Caco-2 (cell line): Measurements from ENCODE around the gene ZNF24. TPM values are rescaled to one million over a fixed set of nuclear protein-coding genes. Genes with fewer than 3 reads are reported as not detected.

ENCODE experiments used
- Bru-seq: library from RNA; stranded (reverse); fragments of 400-500 nt; gene quantifications from one replicate; lab custom pipeline; 2021; lab: Mats Ljungman, UMichigan
- BruChase-seq, 2 experiments: library from RNA; stranded (reverse); fragments of 400-500 nt; gene quantifications; one replicate each; lab custom pipeline; 2021; lab: Mats Ljungman, UMichigan
- BruUV-seq: library from RNA; stranded (reverse); fragments of 400-500 nt; replicated peaks from 2 replicates; lab custom pipeline; 2021; lab: Mats Ljungman, UMichigan
- CTCF ChIA-PET: fragments of 300-600 bp; sonication (Branson Sonifier 250); formaldehyde crosslinking; loops from one replicate; lab custom pipeline; 2022; ENCODE audit warnings: antibody characterized with exemption; lab: Charles Lee
- POLR2A ChIA-PET: fragments of 300-600 bp; sonication (Branson Sonifier 250); formaldehyde crosslinking; loops from one replicate; lab custom pipeline; 2022; ENCODE audit warnings: antibody characterized with exemption; lab: Charles Lee
- DNase-seq, 2 experiments: peaks; one replicate each; pipeline versions ENCODE4 v3.0.0 to v3.0.0-alpha.2; 2020 to 2022
- H3K27me3 ChIP-seq: replicated peaks from 2 replicates; pipeline ENCODE4 v1.6.0; 2011; ENCODE audit warnings: low read length; ENCODE audit not compliant: control insufficient read depth, insufficient read depth
- H3K36me3 ChIP-seq: 2 replicates; pipeline ENCODE4 v1.5.1; 2011; ENCODE audit warnings: low read length; ENCODE audit not compliant: control insufficient read depth, insufficient read depth
- H3K4me1 ChIP-seq: fragments of 250-450 bp; sonication (Bioruptor Pico); 2 replicates; pipeline ENCODE4 v1.5.1; 2020; ENCODE audit warnings: mild to moderate bottlenecking
- H3K4me3 ChIP-seq: 2 replicates; pipeline ENCODE4 v1.5.1; 2011; ENCODE audit warnings: low read depth, mild to moderate bottlenecking, control low read depth, low read length
- H3K9me3 ChIP-seq: fragments of 250-450 bp; sonication (Bioruptor Pico); 2 replicates; pipeline ENCODE4 v1.5.1; 2020; ENCODE audit warnings: mild to moderate bottlenecking, moderate library complexity
- H3K27ac Mint-ChIP-seq: one replicate; pipeline ENCODE4 v1.8.0; 2022; ENCODE audit warnings: mixed read lengths; ENCODE audit not compliant: unreplicated experiment
- H3K27me3 Mint-ChIP-seq: one replicate; pipeline ENCODE4 v1.8.0; 2022; ENCODE audit warnings: mixed read lengths; ENCODE audit not compliant: insufficient read depth, unreplicated experiment
- H3K36me3 Mint-ChIP-seq: one replicate; pipeline ENCODE4 v1.8.0; 2022; ENCODE audit warnings: mild to moderate bottlenecking, mixed read lengths; ENCODE audit not compliant: insufficient read depth, unreplicated experiment
- H3K4me1 Mint-ChIP-seq: one replicate; pipeline ENCODE4 v1.8.0; 2022; ENCODE audit warnings: low read depth, mixed read lengths; ENCODE audit not compliant: unreplicated experiment
- H3K4me3 Mint-ChIP-seq: one replicate; pipeline ENCODE4 v1.8.0; 2022; ENCODE audit warnings: mild to moderate bottlenecking, moderate library complexity, mixed read lengths; ENCODE audit not compliant: unreplicated experiment
- H3K9me3 Mint-ChIP-seq: one replicate; pipeline ENCODE4 v1.8.0; 2022; ENCODE audit warnings: mixed read lengths; ENCODE audit not compliant: unreplicated experiment
- intact Hi-C: fragments of 100-400 bp; cut with micrococcal nuclease; formaldehyde crosslinking; loops from one replicate; pipeline ENCODE4 v1.10.0; 2022; ENCODE audit not compliant: unreplicated experiment
- long read RNA-seq: library from polyadenylated mRNA; stranded (forward); transcript quantifications from one replicate; pipeline ENCODE4 v2.0.0, GENCODE V29; 2022
- total RNA-seq: library from RNA; stranded (reverse); gene quantifications from 2 replicates; pipeline ENCODE4 v1.2.3, GENCODE V29; 2022
- TF ChIP-seq, protein P1 (sequence below), 2 experiments: fragments of 200-600 bp in 1 of 2; IDR thresholded peaks; 1 replicate in 1 of 2; 2 replicates in 1 of 2; pipeline versions ENCODE4 v1.5.1 to v1.8.0; 2011 to 2022; ENCODE audit warnings: antibody characterized with exemption in 1 of 2, control low read depth in 1 of 2, inconsistent platforms in 1 of 2, low read depth in 1 of 2, low read length in 1 of 2, mild to moderate bottlenecking in 1 of 2, moderate library complexity in 1 of 2; ENCODE audit not compliant: insufficient read depth in 1 of 2, severe bottlenecking in 1 of 2, unreplicated experiment in 1 of 2

ZNF24 gene
- total RNA-seq: 19.4 and 21.3 TPM in 2 replicates
- percentile 93 among the genes with signal in this experiment for Bru-seq, nascent RNA
- BruChase-seq, experiment 1, labeled RNA remaining after a 2-hour chase: percentile 98 among the genes with signal in this experiment
- percentile 88 among the genes with signal in this experiment for BruChase-seq, experiment 2, labeled RNA remaining after a 6-hour chase
- long read RNA-seq, full-length matches to known transcripts: 16 of 19 reads
- long read RNA-seq, partial matches to known transcripts: 1 of 19 reads
- long read RNA-seq, other reads (novel, unspliced or antisense): 2 of 19 reads

DNA sequence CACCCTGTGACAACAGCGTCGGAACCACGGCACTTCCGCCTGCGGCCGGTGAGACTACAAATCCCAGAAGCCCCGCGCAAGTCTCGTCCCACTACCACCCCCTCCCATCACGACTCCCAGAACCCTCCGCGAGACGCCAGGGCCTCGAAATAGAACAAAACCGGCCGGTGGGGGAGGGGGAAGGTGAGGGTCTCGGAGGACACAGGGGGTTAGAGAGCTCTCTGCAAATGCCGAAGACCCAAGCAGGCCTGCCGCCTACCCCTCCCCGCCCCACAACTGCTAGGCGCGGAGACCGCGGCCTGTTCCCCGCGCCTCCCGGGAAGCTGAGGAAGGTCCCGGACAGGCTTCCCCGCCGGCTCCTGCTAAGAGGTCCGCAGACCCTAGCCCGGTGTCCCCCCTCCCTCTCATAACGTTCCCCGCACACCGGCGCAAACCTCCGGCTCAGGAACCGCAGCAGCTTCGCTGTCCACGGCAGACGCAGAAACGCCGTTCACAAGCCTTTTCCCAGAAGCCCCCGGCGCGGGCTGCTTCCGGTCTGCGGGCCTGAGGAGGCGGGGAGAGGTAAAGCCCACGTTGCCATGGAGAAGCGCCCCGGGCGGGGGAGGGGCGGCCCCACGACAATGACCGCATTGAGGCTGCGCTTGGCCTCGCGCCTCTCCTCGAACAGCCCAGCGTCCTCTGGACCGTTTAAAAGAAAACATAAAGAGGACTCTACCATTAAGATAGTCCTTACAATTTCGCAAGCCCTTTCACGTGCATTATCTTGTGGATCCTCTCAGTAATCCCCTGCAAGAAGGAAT lies at the start of gene ZNF24:
ZNF24 (minus strand) TSS at position 485 of the 800 bp plus-strand sequence. CDS start 3,770 bp downstream, outside the sequence.
- no peaks in the 10 kb centered on the region for H3K9me3 Mint-ChIP-seq
- H3K36me3 Mint-ChIP-seq: peaks cover 17% of the 10 kb centered on the region
- TSS peak; percentile 87 for BruUV-seq
- no peaks in the 10 kb centered on the region for H3K27me3 Mint-ChIP-seq
- Histone ChIP-seq H3K4me1 (no peaks in the 10 kb centered on the region), H3K36me3 (no peaks in the 10 kb centered on the region), H3K27me3 (no peaks in the 10 kb centered on the region), H3K9me3 (no peaks in the 10 kb centered on the region), H3K4me3 (peak within 1 kb of the TSS; percentile 75)
- intact Hi-C loops: loop anchor here (1.0 to 2.0 kb wide), 2 partner anchors 54 to 103 kb away; partner anchors contain the start of genes ZNF397 and ZSCAN30
- peak within 1 kb of the TSS; percentile 97 for H3K4me3 Mint-ChIP-seq
- POLR2A ChIA-PET: no interaction called here
- no peaks in the 10 kb centered on the region for H3K4me1 Mint-ChIP-seq
- CTCF ChIA-PET: no interaction called here
- H3K27ac Mint-ChIP-seq: peak within 1 kb of the TSS; percentile 92
- peak; percentile 89 to 90 for DNase-seq
- TF ChIP-seq, protein P1, sequence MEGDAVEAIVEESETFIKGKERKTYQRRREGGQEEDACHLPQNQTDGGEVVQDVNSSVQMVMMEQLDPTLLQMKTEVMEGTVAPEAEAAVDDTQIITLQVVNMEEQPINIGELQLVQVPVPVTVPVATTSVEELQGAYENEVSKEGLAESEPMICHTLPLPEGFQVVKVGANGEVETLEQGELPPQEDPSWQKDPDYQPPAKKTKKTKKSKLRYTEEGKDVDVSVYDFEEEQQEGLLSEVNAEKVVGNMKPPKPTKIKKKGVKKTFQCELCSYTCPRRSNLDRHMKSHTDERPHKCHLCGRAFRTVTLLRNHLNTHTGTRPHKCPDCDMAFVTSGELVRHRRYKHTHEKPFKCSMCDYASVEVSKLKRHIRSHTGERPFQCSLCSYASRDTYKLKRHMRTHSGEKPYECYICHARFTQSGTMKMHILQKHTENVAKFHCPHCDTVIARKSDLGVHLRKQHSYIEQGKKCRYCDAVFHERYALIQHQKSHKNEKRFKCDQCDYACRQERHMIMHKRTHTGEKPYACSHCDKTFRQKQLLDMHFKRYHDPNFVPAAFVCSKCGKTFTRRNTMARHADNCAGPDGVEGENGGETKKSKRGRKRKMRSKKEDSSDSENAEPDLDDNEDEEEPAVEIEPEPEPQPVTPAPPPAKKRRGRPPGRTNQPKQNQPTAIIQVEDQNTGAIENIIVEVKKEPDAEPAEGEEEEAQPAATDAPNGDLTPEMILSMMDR (IDR thresholded peaks at IDR 0.05; ENCODE audit: insufficient read depth in 1 of 2, low read depth in 1 of 2, low read length in 1 of 2, severe bottlenecking in 1 of 2, unreplicated experiment in 1 of 2): no peak

DNA sequence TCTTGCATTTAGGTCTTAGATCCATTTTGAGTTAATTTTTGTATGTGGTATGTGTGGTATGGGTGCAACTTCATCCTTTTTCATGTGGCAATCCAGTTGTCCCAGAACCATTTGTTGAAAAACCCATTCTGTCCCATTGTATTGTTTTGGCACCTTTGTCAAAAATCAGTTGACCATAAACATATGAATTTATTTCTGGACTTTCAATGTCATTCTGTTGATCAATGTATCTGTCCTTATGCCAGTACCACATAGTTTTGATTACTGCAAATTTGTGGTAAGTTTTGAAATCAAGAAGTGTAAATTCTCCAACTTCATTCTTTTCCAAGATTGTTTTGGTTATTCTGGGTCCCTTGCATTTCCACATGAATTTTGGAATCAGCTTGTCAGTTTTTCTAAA lies 49.5 kb upstream of the ZNF24 start:
- Mint-ChIP-seq H3K36me3 (no peaks in the 10 kb centered on the region), H3K27me3 (no peaks in the 10 kb centered on the region), H3K27ac (no peak overlapping the region), H3K9me3 (no peaks in the 10 kb centered on the region), H3K4me3 (no peak overlapping the region), H3K4me1 (no peaks in the 10 kb centered on the region)
- H3K4me1 ChIP-seq: no peaks in the 10 kb centered on the region
- TF ChIP-seq, protein P1 (IDR thresholded peaks at IDR 0.05; ENCODE audit: insufficient read depth in 1 of 2, low read depth in 1 of 2, low read length in 1 of 2, severe bottlenecking in 1 of 2, unreplicated experiment in 1 of 2): no peak
- BruUV-seq: no TSS peak
- ChIA-PET CTCF (no interaction called here), POLR2A (no interaction called here)
- no peaks in the 10 kb centered on the region for H3K36me3 ChIP-seq
- intact Hi-C loops: no loop called here
- H3K27me3 ChIP-seq: no peaks in the 10 kb centered on the region
- no peaks in the 10 kb centered on the region for H3K9me3 ChIP-seq
- no peak for DNase-seq
- no peak overlapping the region for H3K4me3 ChIP-seq

DNA sequence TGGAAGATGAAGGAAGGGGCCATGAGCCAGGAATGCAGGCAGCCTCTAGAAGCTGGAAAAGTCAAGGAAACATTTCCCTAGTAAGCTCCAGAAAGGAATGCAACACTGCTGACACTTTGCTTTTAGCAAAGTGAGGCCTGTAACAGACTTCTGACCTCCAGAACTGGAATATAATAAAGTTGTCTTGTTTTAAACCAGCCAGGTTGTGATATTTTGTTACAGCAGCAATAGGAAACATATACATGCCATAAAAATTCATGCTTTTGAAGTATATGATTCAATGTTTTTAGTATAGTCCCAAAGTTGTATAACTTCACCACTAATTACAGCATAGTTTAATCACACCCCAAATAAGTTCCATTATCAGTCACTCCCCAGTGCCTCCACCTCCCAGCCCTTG lies 48.2 kb upstream of the ZNF24 start:
- BruUV-seq: no TSS peak
- no peak overlapping the region for H3K27ac Mint-ChIP-seq
- intact Hi-C loops: no loop called here
- Histone ChIP-seq H3K36me3 (no peaks in the 10 kb centered on the region), H3K27me3 (no peaks in the 10 kb centered on the region), H3K4me3 (no peak overlapping the region), H3K9me3 (no peaks in the 10 kb centered on the region), H3K4me1 (no peaks in the 10 kb centered on the region)
- ChIA-PET CTCF (no interaction called here), POLR2A (no interaction called here)
- H3K4me3 Mint-ChIP-seq: no peak overlapping the region
- no peak for DNase-seq
- no peaks in the 10 kb centered on the region for H3K9me3 Mint-ChIP-seq
- no peaks in the 10 kb centered on the region for H3K36me3 Mint-ChIP-seq
- no peaks in the 10 kb centered on the region for H3K27me3 Mint-ChIP-seq
- H3K4me1 Mint-ChIP-seq: no peaks in the 10 kb centered on the region
- TF ChIP-seq, protein P1 (IDR thresholded peaks at IDR 0.05; ENCODE audit: insufficient read depth in 1 of 2, low read depth in 1 of 2, low read length in 1 of 2, severe bottlenecking in 1 of 2, unreplicated experiment in 1 of 2): no peak
